ENCODE measurements around the gene CIITA.

CIITA gene

GRCh38 chr16:10839279-10839666 is 37.7 kb upstream of the CIITA start:
- no peak for TF ChIP-seq CTCF (conservative IDR thresholded peaks at IDR 0.05; ENCODE audit: low read depth)
- H3K27ac ChIP-seq, result no peak overlapping the region
- CTCF ChIA-PET, result no interaction called here
- no peak for DNase-seq (ENCODE audit: low spot score)
- POLR2A ChIA-PET (ENCODE audit: low non-redundant PET), result no interaction called here

- no peak for DNase-seq (ENCODE audit: low spot score)
- TF ChIP-seq CTCF (conservative IDR thresholded peaks at IDR 0.05; ENCODE audit: low read depth), result no peak
- no peak overlapping the region for H3K27ac ChIP-seq
- ChIA-PET POLR2A (ENCODE audit: low non-redundant PET) (no interaction called here), CTCF (interaction anchor here (0.6 to 0.7 kb wide), 2 partner anchors 82 to 368 kb away, joined by 5 to 6 read pairs; no protein-coding TSS in a partner anchor)
Observed at GRCh38 chr16:10840703-10841102, 36.3 kb upstream of the CIITA start.

GRCh38 chr16:10846213-10846998 is 30.6 kb upstream of the CIITA start:
- H3K27ac ChIP-seq, result no peak overlapping the region
- CTCF ChIA-PET, result no interaction called here
- DNase-seq (ENCODE audit: low spot score), result no peak
- POLR2A ChIA-PET (ENCODE audit: low non-redundant PET), result no interaction called here
- no peak for TF ChIP-seq CTCF (conservative IDR thresholded peaks at IDR 0.05; ENCODE audit: low read depth)

- POLR2A ChIA-PET (ENCODE audit: low non-redundant PET), result no interaction called here
- no peak for DNase-seq (ENCODE audit: low spot score)
Observed at GRCh38 chr16:10847176-10847575, 29.8 kb upstream of the CIITA start.

GRCh38 chr16:10849736-10850477 is 27.1 kb upstream of the CIITA start:
- ChIA-PET POLR2A (ENCODE audit: low non-redundant PET) (no interaction called here), CTCF (no interaction called here)
- no peak for DNase-seq (ENCODE audit: low spot score)
- TF ChIP-seq CTCF (conservative IDR thresholded peaks at IDR 0.05; ENCODE audit: low read depth), result no peak
- no peak overlapping the region for H3K27ac ChIP-seq

More at GRCh38 chr16:10847176-10847575, 29.8 kb upstream of the CIITA start:
- TF ChIP-seq CTCF (conservative IDR thresholded peaks at IDR 0.05; ENCODE audit: low read depth), result no peak
- CTCF ChIA-PET, result no interaction called here
- no peak overlapping the region for H3K27ac ChIP-seq

- DNase-seq (ENCODE audit: low spot score), result no peak
- POLR2A ChIA-PET (ENCODE audit: low non-redundant PET), result no interaction called here
- no peak overlapping the region for H3K27ac ChIP-seq
- CTCF ChIA-PET, result no interaction called here
- no peak for TF ChIP-seq CTCF (conservative IDR thresholded peaks at IDR 0.05; ENCODE audit: low read depth)
Observed at GRCh38 chr16:10850478-10850850, 26.5 kb upstream of the CIITA start.
